Measurements from ENCODE around the gene GZF1. TPM values are rescaled to one million over a fixed set of nuclear protein-coding genes. Genes with fewer than 3 reads are reported as not detected.

Gene GZF1
- total RNA-seq, 1 donor from 2014 or later: 54.8 TPM

DNA sequence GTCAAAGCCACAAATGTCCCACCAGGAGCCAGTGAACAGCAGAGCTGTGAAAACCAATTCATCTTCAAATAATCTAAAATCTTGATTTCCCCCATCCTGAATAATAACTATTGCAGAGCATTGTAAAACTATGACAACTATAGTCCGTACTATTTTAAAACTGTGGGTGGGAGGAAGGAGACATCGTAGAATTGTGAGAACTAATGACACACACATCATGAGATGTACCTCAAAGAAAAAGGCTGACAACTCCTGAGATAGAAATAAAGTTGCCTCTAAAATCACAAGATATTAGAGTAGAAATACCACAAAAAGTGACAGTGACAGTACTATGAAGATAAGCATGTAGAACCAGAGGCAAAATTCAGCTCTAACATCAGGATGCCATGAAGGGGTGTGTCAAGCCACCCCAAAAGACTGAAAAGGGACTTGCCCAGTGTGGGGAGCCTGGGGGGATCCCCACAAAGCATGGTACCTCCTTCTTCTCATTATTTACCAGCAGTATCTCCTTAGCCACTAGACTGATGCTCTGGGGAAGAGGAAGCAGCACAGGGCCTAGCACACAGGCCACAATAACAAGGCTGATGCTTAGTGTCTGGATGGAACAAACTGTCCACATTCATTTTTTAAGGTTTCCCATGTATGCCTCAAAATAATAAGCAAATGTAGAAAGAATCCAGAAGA lies 45.9 kb downstream of the GZF1 start:
- TF ChIP-seq, protein P1, sequence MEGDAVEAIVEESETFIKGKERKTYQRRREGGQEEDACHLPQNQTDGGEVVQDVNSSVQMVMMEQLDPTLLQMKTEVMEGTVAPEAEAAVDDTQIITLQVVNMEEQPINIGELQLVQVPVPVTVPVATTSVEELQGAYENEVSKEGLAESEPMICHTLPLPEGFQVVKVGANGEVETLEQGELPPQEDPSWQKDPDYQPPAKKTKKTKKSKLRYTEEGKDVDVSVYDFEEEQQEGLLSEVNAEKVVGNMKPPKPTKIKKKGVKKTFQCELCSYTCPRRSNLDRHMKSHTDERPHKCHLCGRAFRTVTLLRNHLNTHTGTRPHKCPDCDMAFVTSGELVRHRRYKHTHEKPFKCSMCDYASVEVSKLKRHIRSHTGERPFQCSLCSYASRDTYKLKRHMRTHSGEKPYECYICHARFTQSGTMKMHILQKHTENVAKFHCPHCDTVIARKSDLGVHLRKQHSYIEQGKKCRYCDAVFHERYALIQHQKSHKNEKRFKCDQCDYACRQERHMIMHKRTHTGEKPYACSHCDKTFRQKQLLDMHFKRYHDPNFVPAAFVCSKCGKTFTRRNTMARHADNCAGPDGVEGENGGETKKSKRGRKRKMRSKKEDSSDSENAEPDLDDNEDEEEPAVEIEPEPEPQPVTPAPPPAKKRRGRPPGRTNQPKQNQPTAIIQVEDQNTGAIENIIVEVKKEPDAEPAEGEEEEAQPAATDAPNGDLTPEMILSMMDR (IDR thresholded peaks at IDR 0.05): no peak
- Histone ChIP-seq H3K27me3 (no peaks in the 10 kb centered on the region), H3K9me3 (no peaks in the 10 kb centered on the region), H3K4me1 (no peaks in the 10 kb centered on the region), H3K4me3 (no peak overlapping the region), H3K36me3 (no peaks in the 10 kb centered on the region), H3K27ac (no peak overlapping the region)
- DNase-seq (ENCODE audit: low spot score in 2 of 2): no peak
- intact Hi-C loops (cut with DNase I): no loop called here

DNA sequence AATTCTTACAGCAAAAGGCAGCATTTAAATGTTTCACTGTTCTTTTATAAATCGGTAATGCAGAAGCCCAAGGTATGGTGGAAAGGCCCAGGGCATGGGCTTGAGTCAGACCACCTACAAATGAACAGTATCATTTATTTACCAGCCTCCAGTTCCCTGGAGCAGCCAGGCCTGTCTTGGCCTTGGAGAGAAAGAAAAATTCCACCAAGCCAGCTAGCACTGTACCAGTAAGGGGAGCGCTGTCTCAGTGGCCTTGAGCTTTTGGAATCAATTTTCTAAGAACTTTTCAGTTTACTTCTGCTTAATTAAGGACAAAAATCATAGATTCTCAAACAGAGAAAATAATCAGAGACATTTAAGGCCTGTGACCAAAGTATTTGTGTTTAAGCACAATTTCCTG lies 47.0 kb downstream of the GZF1 start:
- intact Hi-C loops (cut with DNase I): no loop called here
- H3K4me3 ChIP-seq: no peak overlapping the region
- H3K9me3 ChIP-seq: no peaks in the 10 kb centered on the region
- no peak for DNase-seq (ENCODE audit: low spot score in 2 of 2)
- H3K36me3 ChIP-seq: no peaks in the 10 kb centered on the region
- TF ChIP-seq, protein P1 (IDR thresholded peaks at IDR 0.05): no peak
- H3K4me1 ChIP-seq: no peaks in the 10 kb centered on the region
- no peaks in the 10 kb centered on the region for H3K27me3 ChIP-seq
- H3K27ac ChIP-seq: no peak overlapping the region

DNA sequence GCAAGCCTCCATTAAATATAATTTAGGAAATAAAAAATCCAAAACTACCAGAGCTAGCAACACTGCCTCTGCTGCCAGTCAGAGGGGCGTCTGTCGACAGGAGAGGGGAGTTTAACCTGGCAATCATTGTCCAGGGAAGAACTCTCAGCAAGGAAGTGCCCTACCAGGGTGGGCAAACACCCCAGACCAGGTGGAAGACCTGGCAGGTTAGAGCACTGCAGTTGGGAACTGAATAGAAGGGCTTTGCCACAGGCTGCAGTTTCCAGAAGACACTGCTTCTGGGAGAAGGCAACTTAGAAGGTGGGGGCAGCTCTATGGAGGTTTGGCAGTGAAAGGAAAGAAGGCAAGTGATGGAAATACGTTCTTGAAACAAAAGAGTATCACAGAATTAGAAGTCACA lies 47.8 kb downstream of the GZF1 start:
- no peak overlapping the region for H3K4me3 ChIP-seq
- H3K4me1 ChIP-seq: no peaks in the 10 kb centered on the region
- no peak overlapping the region for H3K27ac ChIP-seq
- TF ChIP-seq, protein P1 (IDR thresholded peaks at IDR 0.05): no peak
- no peaks in the 10 kb centered on the region for H3K27me3 ChIP-seq
- intact Hi-C loops (cut with DNase I): no loop called here
- H3K36me3 ChIP-seq: no peaks in the 10 kb centered on the region
- no peak for DNase-seq (ENCODE audit: low spot score in 2 of 2)
- no peaks in the 10 kb centered on the region for H3K9me3 ChIP-seq

DNA sequence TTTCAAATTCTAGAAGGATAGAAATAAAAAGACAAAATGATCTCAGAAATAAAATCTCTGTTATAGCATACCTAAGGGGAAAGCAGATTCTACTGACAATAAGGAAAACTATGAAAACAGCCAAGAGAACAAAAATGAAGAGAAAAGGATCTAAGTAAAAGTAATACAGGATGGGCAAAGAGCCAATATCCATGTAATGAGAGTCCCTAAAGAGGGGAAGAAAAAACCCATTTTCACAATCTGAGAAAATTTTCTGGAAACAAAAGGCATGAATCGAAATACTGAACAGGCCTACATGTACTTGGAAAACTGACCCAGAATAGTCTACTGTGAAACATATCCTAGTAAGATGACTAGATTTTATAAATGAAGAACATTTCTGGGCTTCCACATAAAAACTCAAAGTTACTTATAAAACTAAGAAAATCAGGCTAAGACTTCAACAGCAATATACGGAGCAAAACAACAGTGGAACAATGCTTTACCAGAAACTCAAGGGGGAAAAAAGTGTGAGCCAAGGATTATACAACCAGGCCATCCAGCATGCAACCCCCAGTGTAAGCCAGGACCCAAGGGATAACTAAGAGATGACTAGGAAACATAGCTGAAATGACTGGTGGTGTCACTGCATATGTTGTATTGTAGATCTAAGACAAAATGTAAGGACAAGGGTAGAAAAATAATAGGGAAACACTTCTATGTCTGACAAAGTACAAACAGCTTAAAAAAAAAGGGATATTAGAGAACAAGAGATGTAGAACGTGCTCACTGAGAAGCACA lies 49.1 kb downstream of the GZF1 start:
- no peaks in the 10 kb centered on the region for H3K36me3 ChIP-seq
- H3K27ac ChIP-seq: no peak overlapping the region
- no peaks in the 10 kb centered on the region for H3K27me3 ChIP-seq
- TF ChIP-seq, protein P1 (IDR thresholded peaks at IDR 0.05): no peak
- no peak overlapping the region for H3K4me3 ChIP-seq
- no peaks in the 10 kb centered on the region for H3K4me1 ChIP-seq
- H3K9me3 ChIP-seq: no peaks in the 10 kb centered on the region
- no peak for DNase-seq (ENCODE audit: low spot score in 2 of 2)
- intact Hi-C loops (cut with DNase I): no loop called here

DNA sequence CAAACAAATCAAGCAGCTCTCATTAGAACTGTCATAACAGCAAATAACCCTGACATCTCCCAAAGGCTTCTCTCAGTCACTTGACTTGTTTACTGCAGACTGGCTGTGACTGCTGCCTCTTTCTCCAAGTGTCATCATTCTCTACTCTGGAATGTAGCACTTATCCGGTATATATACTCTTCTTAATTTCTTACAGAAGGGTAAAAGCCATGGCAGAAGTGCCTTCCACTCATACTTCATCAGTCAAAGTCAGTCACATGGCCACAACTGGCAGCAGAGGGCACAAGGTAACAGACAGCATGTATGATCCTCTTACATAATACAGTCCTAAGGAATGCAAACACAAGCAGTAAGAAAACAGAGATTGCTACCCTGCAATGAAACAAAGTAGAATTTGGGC lies 50.0 kb downstream of the GZF1 start:
- DNase-seq (ENCODE audit: low spot score in 2 of 2): no peak
- TF ChIP-seq, protein P1 (IDR thresholded peaks at IDR 0.05): no peak
- Histone ChIP-seq H3K27me3 (no peaks in the 10 kb centered on the region), H3K4me3 (no peak overlapping the region), H3K36me3 (no peaks in the 10 kb centered on the region), H3K4me1 (no peaks in the 10 kb centered on the region), H3K27ac (no peak overlapping the region), H3K9me3 (no peaks in the 10 kb centered on the region)
- intact Hi-C loops (cut with DNase I): no loop called here
